Activated CD4-positive, alpha-beta T cell treated with anti-CD3 and anti-CD28 coated beads, Interleukin-2, amount 10 ng/mL, durations not matched to agents 24 days and 14 days (primary cell): ENCODE measurements around the gene PLXNC1. TPM values are rescaled to one million over a fixed set of nuclear protein-coding genes. Genes with fewer than 3 reads are reported as not detected.

Experiments
- DNase-seq: peaks from one replicate; pipeline ENCODE4 v3.0.0; 2022
- H3K27ac Mint-ChIP-seq: one replicate; pipeline ENCODE4 v1.8.0; 2022; ENCODE audit warnings: mild to moderate bottlenecking, mixed read lengths
- H3K27me3 Mint-ChIP-seq: one replicate; pipeline ENCODE4 v1.8.0; 2022; ENCODE audit warnings: mixed read lengths
- H3K36me3 Mint-ChIP-seq: one replicate; pipeline ENCODE4 v1.8.0; 2022; ENCODE audit warnings: low read depth, mild to moderate bottlenecking, mixed read lengths
- H3K4me1 Mint-ChIP-seq: one replicate; pipeline ENCODE4 v1.8.0; 2021; ENCODE audit warnings: mixed read lengths
- H3K4me3 Mint-ChIP-seq: one replicate; pipeline ENCODE4 v1.8.0; 2022; ENCODE audit warnings: mild to moderate bottlenecking, moderate library complexity, mixed read lengths
- H3K9me3 Mint-ChIP-seq: one replicate; pipeline ENCODE4 v1.8.0; 2021; ENCODE audit warnings: mixed read lengths
- intact Hi-C: fragments of 100-400 bp; cut with micrococcal nuclease; formaldehyde crosslinking; loops from one replicate; pipeline ENCODE4 v1.15.1; 2023
- total RNA-seq: library from RNA; stranded (reverse); gene quantifications from 2 replicates; pipeline ENCODE4 v1.2.3, GENCODE V29; 2022

The PLXNC1 gene
- total RNA-seq, 1 donor from 2014 or later, result 16.0 TPM

DNA sequence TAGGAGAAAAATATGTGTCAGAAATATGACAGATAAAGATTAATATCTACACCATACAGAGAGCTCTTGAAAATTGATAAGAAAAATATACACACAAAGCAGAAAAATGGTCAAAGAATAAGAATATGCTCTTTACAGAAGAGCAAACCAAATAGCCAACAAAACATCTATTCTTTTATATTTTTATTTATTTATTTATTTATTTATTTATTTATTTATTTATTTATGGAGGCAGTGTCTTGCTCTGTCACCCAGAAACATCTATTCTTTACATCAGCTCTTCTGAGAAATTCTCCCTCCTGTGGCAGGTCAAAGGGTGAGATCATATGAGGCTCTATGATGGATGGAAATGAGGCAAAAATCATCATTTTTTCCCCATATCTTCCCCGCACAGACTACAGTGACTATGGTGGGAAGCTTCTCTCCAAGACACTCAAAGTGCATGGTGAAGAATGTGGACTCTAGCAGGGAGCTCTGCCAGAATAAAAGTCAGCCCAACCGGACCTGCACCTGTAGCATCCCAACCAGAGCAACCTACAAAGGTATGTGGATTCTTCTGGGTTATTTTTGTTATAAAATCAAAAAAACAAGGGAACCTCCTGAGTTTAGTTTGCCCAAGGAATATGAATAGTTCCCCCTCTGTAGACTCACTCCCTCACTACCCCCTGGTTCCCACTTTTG lies 71.4 kb downstream of the PLXNC1 start:
- H3K4me1 Mint-ChIP-seq, result peaks cover 2% of the 10 kb centered on the region
- H3K36me3 Mint-ChIP-seq, result peaks cover 33% of the 10 kb centered on the region
- H3K27me3 Mint-ChIP-seq, result no peaks in the 10 kb centered on the region
- H3K4me3 Mint-ChIP-seq, result no peak overlapping the region
- H3K9me3 Mint-ChIP-seq, result no peaks in the 10 kb centered on the region
- intact Hi-C loops, result no loop called here
- H3K27ac Mint-ChIP-seq, result no peak overlapping the region
- DNase-seq, result no peak

DNA sequence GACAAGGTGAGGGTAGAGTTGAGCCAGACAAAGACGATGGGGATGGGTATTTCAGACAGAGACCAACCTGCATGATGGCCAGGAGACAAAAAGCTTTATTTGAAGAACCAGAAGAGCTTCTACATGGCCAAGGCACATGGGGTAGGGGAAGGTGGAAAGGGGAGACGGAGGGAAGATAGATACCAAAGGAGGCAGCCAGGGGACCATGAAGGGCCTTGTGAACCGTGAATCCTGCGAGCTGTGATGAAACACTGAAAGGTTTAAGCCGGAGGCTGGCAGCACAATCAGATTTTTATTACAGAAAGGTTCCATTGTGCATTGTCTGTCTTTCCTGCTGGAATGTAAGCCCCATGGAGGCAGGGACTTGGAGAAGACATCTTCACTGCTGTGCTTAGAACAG lies 72.4 kb downstream of the PLXNC1 start:
- H3K27ac Mint-ChIP-seq, result no peak overlapping the region
- H3K9me3 Mint-ChIP-seq, result no peaks in the 10 kb centered on the region
- H3K4me1 Mint-ChIP-seq, result peaks cover 2% of the 10 kb centered on the region
- DNase-seq, result no peak
- peaks cover 37% of the 10 kb centered on the region for H3K36me3 Mint-ChIP-seq
- no peaks in the 10 kb centered on the region for H3K27me3 Mint-ChIP-seq
- intact Hi-C loops, result no loop called here
- H3K4me3 Mint-ChIP-seq, result no peak overlapping the region

DNA sequence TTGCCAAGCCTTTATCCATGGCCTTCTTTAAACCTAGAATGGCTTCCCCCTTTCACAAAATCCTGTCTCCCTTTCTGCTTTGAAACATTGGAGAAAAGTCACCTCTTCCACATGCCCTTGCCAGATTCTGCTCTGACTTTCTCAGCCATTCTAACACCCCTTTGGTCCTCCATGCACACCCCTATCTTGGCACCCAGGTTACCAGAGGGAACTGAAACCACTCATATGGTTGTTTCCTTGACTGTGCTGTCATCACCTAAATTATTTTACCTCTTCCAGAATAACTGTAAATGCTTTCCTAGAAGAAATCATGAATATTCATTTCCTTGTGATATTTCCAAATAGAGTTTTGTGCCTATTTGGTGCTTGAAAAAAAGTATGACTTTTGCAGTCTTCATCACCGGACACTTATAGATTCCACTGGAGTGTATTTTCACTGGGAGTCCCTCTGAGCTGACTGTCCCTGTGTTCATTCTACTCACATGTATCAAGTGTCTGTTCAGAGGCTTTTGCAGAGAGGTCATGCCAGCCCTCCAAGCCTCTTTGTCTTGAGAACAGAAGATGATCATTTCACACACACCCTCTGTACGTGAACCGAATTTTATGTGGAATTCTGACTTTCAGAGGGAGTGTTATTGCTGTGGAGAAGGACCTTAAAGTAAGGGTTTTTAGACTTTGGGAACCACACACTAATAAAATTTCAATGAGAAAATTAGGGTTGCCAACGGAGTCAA lies 74.1 kb downstream of the PLXNC1 start:
- Mint-ChIP-seq H3K27ac (no peak overlapping the region), H3K9me3 (no peaks in the 10 kb centered on the region)

DNA sequence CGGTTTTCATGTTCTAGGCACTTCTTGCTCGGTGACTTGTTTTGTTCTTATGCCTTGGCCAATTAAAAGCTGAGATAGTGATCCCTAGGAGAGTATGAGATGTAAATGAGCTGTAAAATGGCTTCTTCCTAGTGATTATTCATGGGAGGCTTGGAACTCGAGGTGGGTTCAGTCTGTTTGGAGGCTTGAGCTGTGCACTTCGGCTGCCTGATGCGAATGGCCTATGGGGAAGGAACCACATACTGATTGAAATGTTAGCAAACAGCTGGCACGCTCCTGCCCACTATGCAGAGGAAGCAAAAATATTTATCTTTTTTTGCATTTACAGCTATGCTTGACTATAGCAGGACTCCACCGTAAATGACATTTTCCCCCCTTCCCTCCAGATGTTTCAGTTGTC lies 75.5 kb downstream of the PLXNC1 start:
- no peaks in the 10 kb centered on the region for H3K27me3 Mint-ChIP-seq
- H3K9me3 Mint-ChIP-seq, result peaks cover 3% of the 10 kb centered on the region
- H3K27ac Mint-ChIP-seq, result no peak overlapping the region

More for the DNA sequence above, 74.1 kb downstream of the PLXNC1 start:
- peaks cover 2% of the 10 kb centered on the region for H3K4me1 Mint-ChIP-seq
- H3K27me3 Mint-ChIP-seq, result no peaks in the 10 kb centered on the region
- no peak for DNase-seq
- peaks cover 51% of the 10 kb centered on the region for H3K36me3 Mint-ChIP-seq
- H3K4me3 Mint-ChIP-seq, result no peak overlapping the region
- intact Hi-C loops, result no loop called here

DNA sequence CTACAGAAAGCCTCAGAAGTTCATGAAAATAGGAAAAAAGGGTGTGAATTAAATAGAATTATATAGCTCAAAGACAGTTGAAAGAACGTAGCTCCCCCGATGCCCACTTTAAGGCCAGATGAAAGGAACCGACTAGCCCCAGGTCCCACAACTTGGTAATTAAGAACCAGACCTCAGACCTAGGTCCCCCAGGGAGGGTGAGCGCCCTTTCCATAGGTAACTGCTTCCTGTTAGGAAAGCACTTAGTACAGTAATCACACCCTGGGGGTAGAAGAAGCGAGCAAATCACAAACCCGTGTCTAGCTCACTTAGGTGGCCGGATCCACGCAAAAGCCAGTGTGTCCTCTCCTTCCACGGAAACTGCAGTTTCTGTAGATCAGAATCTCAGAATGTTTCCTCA lies 77.1 kb downstream of the PLXNC1 start:
- H3K27ac Mint-ChIP-seq, result no peak overlapping the region
- H3K36me3 Mint-ChIP-seq, result peaks cover 65% of the 10 kb centered on the region
- H3K27me3 Mint-ChIP-seq, result no peaks in the 10 kb centered on the region
- H3K9me3 Mint-ChIP-seq, result peaks cover 7% of the 10 kb centered on the region
- DNase-seq, result no peak
- peaks cover 5% of the 10 kb centered on the region for H3K4me1 Mint-ChIP-seq
- intact Hi-C loops, result no loop called here
- H3K4me3 Mint-ChIP-seq, result no peak overlapping the region

More for the DNA sequence above, 75.5 kb downstream of the PLXNC1 start:
- H3K4me3 Mint-ChIP-seq, result no peak overlapping the region
- DNase-seq, result no peak
- peaks cover 2% of the 10 kb centered on the region for H3K4me1 Mint-ChIP-seq
- peaks cover 64% of the 10 kb centered on the region for H3K36me3 Mint-ChIP-seq
- intact Hi-C loops, result no loop called here

DNA sequence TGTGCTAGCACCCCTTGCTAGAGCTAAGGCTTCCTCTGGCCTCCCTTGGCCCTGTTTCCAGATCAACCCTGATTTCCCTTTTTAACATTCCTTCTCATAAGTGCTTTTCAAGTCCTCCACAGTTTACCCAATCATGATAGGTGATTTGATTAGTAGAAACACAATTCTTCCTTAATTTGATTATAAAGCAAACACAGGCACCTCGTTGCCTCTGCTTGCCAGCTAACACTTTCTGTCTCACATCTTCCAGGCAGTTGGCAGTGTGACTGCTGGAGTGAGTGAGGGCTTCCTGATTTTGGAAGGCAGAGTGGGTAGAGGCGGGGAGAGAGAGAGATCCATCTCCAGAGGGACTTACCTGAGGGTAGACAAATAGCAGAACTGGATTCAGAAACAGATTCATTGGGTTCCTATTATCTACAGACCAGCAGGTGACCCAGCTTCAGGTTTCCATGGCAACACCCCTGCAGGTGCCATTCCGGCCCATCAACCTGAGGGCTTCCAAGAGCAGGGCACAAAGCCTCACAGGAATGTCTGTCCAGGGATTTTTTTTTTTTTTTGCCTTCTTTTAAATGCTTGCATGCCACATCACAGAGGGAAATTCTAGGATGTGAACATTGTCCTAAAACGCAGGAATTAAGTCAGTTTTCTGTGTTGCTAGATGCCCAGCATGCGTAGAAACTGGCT lies 77.7 kb downstream of the PLXNC1 start:
- Mint-ChIP-seq H3K27ac (no peak overlapping the region), H3K4me1 (peaks cover 8% of the 10 kb centered on the region), H3K9me3 (peaks cover 7% of the 10 kb centered on the region), H3K4me3 (no peak overlapping the region), H3K27me3 (no peaks in the 10 kb centered on the region), H3K36me3 (peaks cover 61% of the 10 kb centered on the region)
- intact Hi-C loops, result no loop called here
- no peak for DNase-seq

DNA sequence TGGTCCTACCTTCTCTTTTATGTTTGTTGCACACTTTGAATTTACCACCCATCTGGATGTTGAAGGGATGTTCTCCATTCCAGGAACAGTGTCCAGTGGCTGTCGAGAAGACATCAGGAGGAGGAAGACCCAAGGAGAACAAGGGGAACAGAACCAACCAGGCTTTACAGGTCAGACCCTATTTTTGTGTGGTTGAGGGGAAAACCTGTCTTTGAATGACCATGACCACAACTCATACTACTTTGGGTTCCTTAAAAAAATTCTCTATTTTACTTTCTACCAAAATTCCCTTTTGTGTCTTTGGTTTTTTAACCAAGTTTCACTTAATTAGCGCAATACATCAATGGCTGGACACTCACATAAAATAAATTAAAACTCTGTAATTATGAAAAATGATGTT lies 78.7 kb downstream of the PLXNC1 start:
- peaks cover 8% of the 10 kb centered on the region for H3K4me1 Mint-ChIP-seq
- no peaks in the 10 kb centered on the region for H3K27me3 Mint-ChIP-seq
- peaks cover 65% of the 10 kb centered on the region for H3K36me3 Mint-ChIP-seq
- H3K4me3 Mint-ChIP-seq, result no peak overlapping the region
- no peak for DNase-seq
- no peak overlapping the region for H3K27ac Mint-ChIP-seq
- intact Hi-C loops, result no loop called here
- peaks cover 7% of the 10 kb centered on the region for H3K9me3 Mint-ChIP-seq

DNA sequence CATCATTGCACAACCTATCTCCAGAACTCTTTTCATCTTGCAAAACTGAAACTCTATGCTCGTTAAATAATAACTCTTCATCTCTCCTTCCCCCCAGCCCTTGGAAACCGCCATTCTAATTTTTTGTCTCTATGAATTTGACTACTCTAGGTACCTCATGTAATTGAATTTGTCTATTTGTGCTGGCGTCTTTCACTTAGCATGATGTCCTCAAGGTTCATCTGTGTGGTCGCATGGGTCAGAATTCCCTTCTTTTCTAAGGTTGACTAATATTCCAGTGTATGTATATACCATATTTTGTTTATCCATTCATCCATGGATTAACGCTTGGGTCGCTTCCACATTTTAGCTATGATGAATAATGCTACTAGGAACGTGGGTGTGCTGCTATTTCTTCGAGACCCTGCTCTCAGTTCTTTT lies 80.1 kb downstream of the PLXNC1 start:
- H3K36me3 Mint-ChIP-seq, result peaks cover 61% of the 10 kb centered on the region
- no peak overlapping the region for H3K4me3 Mint-ChIP-seq
- peaks cover 6% of the 10 kb centered on the region for H3K4me1 Mint-ChIP-seq

DNA sequence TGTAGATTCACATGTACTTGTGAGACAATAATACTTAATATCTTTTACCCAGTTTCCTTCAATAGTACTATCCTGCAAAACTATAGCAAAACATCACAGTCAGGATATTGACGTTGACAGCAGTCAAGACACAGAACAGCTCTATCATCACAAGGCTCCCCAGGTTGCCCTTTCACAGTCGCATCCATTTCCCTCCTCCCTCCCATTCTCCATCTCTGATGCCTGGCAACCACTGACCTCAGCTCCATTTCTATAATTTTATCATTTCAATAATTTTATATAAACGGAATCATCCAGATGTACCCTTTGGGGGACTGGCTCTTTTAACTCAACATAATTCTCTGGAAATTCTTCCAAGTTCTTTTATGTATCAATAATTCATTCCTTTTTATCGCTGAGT lies 81.5 kb downstream of the PLXNC1 start:
- H3K4me1 Mint-ChIP-seq, result peaks cover 6% of the 10 kb centered on the region
- H3K27me3 Mint-ChIP-seq, result no peaks in the 10 kb centered on the region
- no peak overlapping the region for H3K4me3 Mint-ChIP-seq
- intact Hi-C loops, result no loop called here
- peaks cover 7% of the 10 kb centered on the region for H3K9me3 Mint-ChIP-seq
- H3K36me3 Mint-ChIP-seq, result peaks cover 54% of the 10 kb centered on the region
- DNase-seq, result no peak
- H3K27ac Mint-ChIP-seq, result no peak overlapping the region

More for the DNA sequence above, 80.1 kb downstream of the PLXNC1 start:
- no peak for DNase-seq
- H3K9me3 Mint-ChIP-seq, result peaks cover 7% of the 10 kb centered on the region
- intact Hi-C loops, result no loop called here
- no peak overlapping the region for H3K27ac Mint-ChIP-seq
- no peaks in the 10 kb centered on the region for H3K27me3 Mint-ChIP-seq

DNA sequence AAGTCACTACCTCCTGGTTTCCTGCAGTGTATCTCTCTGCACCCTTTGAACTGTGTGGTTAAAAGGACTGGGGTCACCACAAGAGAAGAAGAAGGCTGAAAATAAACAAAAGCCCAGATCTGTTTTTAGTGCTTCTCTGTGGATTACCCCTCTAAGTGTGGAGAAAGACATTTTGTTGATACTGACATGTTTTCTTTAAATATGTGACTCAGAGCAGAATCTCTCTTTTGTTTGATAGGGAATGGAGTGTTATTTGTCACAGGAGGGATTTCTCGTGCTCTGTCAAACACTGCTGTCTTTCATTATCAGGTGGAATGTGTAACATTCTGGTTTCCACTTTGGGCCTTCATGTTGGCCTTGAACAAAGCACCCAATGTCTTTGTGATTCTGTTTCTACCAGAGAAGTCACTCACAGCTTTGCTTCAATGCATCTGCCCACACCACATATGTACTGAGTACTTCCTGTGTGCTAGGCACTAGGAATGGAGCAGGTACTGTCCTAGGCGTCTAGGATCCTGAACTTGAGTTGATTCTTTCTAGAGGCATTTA lies 82.1 kb downstream of the PLXNC1 start:
- peak overlapping the region; percentile 55 for H3K27ac Mint-ChIP-seq
- H3K4me1 Mint-ChIP-seq, result peaks cover 6% of the 10 kb centered on the region
- no peak for DNase-seq
- peak overlapping the region; percentile 51 for H3K4me3 Mint-ChIP-seq
- peaks cover 54% of the 10 kb centered on the region for H3K36me3 Mint-ChIP-seq
- H3K9me3 Mint-ChIP-seq, result peaks cover 7% of the 10 kb centered on the region
- no peaks in the 10 kb centered on the region for H3K27me3 Mint-ChIP-seq
- intact Hi-C loops, result no loop called here

DNA sequence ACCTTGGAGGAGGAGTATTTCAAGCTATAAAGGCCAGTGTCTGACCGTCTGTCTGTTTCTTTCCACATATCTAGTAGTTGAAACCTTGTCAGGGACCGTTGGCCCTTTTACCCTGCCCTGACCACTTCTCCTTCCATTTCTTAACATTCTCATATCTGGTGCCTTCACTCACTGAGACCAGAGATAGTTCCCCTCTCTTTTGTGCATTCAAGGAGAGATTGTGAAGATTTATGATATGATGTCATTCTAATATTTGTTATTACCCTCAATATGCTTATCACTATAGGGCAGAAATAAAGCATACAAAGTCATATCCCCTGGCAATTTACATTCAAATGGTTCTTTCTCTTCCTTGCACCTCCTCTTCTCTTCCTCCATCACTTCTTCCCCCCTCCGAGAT lies 83.3 kb downstream of the PLXNC1 start:
- intact Hi-C loops, result no loop called here
- Mint-ChIP-seq H3K27ac (no peak overlapping the region), H3K9me3 (peaks cover 7% of the 10 kb centered on the region), H3K4me3 (no peak overlapping the region), H3K36me3 (peaks cover 52% of the 10 kb centered on the region), H3K4me1 (peaks cover 6% of the 10 kb centered on the region), H3K27me3 (no peaks in the 10 kb centered on the region)
- DNase-seq, result no peak

DNA sequence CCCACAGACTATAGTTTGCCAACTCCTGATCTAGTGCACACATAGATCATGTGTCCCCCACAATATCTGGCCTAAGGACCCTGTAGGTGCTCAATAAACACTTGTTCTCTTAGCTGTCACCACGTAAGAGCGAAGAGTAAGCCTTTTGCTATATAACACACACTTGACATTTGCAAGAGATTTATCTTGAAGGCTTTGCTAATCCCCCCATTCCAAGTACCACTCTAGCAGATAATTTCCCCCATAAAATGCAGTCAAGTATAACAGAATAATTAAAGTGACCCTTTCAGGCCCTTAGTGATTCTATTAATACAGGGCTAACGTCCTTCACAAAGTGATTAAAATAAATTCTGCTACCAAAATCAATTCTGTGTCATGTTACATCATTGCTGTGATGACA lies 87.5 kb downstream of the PLXNC1 start:
- H3K4me3 Mint-ChIP-seq, result no peak overlapping the region
- H3K36me3 Mint-ChIP-seq, result peaks cover 51% of the 10 kb centered on the region
- H3K4me1 Mint-ChIP-seq, result no peaks in the 10 kb centered on the region
- peaks cover 4% of the 10 kb centered on the region for H3K9me3 Mint-ChIP-seq
- no peak overlapping the region for H3K27ac Mint-ChIP-seq
- no peak for DNase-seq
- intact Hi-C loops, result no loop called here
- no peaks in the 10 kb centered on the region for H3K27me3 Mint-ChIP-seq

DNA sequence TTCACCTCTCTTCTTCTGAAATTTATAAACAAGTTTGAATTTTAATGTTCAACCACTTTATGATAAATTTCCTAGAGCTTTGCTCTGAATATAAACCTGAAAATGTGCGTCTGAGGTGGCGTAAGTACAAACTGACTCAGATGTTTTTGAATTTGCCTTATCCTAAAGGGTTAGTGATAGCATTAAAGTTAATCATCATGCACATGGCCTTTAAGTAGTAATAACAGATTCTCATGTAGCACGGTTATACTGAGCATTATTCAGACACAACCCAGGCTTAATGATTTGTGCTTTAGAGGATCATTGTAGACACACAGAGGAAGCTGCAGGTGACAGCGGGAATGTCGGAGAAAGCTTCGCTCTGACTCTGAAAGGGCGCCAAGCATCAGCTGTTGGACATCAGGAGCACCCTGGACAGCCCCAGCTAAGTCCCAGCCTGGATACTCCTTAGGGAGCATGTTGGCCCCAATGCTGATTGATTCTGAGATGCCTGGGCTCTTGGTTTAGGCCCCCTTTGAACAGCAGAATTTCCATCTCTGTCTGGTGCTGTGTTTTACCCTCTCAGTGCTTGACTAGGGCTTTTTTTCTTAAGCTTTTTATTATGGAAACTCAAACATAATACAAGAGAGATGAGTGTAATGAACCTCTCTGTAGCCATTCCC lies 91.1 kb downstream of the PLXNC1 start:
- Mint-ChIP-seq H3K36me3 (peaks cover 63% of the 10 kb centered on the region), H3K9me3 (peaks cover 8% of the 10 kb centered on the region), H3K27ac (no peak overlapping the region), H3K27me3 (no peaks in the 10 kb centered on the region), H3K4me1 (peaks cover 8% of the 10 kb centered on the region), H3K4me3 (no peak overlapping the region)
- intact Hi-C loops, result no loop called here
- DNase-seq, result no peak
